ENCODE results near the gene HRCT1.

HRCT1 gene

GRCh38 chr9:35858458-35858857, 47.5 kb upstream of the HRCT1 start:
- H3K36me3 ChIP-seq (ENCODE audit: low read length) = no peaks in the 10 kb centered on the region
- no peak overlapping the region for H3K9ac ChIP-seq (ENCODE audit: low read length)
- no peaks in the 10 kb centered on the region for H3K9me3 ChIP-seq (ENCODE audit: insufficient read depth, low read length)
- TF ChIP-seq CTCF (IDR thresholded peaks at IDR 0.05; ENCODE audit: insufficient read depth, low read length, poor library complexity, severe bottlenecking) = no peak
- no peak for TF ChIP-seq EZH2phosphoT487 (conservative IDR thresholded peaks at IDR 0.05; ENCODE audit: low read length)
- no peaks in the 10 kb centered on the region for H4K20me1 ChIP-seq (ENCODE audit: low read depth, low read length)
- H3K79me2 ChIP-seq (ENCODE audit: insufficient read depth, low read length) = no peaks in the 10 kb centered on the region
- no peaks in the 10 kb centered on the region for H3K9me2 ChIP-seq (replicated peaks; ENCODE audit: insufficient read depth, low read length)
- H2AFZ ChIP-seq (ENCODE audit: low read depth, low read length, severe bottlenecking) = no peak overlapping the region
- no peak overlapping the region for H3K27ac ChIP-seq (ENCODE audit: low read depth, low read length)
- no peak overlapping the region for H3K4me2 ChIP-seq (ENCODE audit: low read depth, low read length, poor library complexity, severe bottlenecking)
- H3K4me3 ChIP-seq (ENCODE audit: insufficient read depth, low read length, poor library complexity, severe bottlenecking) = no peak overlapping the region
- H3K27me3 ChIP-seq (ENCODE audit: low read length) = no peaks in the 10 kb centered on the region
- H3F3A ChIP-seq (ENCODE audit: insufficient read depth) = no peaks in the 10 kb centered on the region

GRCh38 chr9:35859310-35859989, 46.6 kb upstream of the HRCT1 start:
- H3K27me3 ChIP-seq (ENCODE audit: low read length) = no peaks in the 10 kb centered on the region

GRCh38 chr9:35859990-35860339, 46.0 kb upstream of the HRCT1 start:
- no peaks in the 10 kb centered on the region for H3K36me3 ChIP-seq (ENCODE audit: low read length)
- H2AFZ ChIP-seq (ENCODE audit: low read depth, low read length, severe bottlenecking) = no peak overlapping the region
- H4K20me1 ChIP-seq (ENCODE audit: low read depth, low read length) = no peaks in the 10 kb centered on the region
- H3K9me2 ChIP-seq (replicated peaks; ENCODE audit: insufficient read depth, low read length) = no peaks in the 10 kb centered on the region
- H3K79me2 ChIP-seq (ENCODE audit: insufficient read depth, low read length) = no peaks in the 10 kb centered on the region
- H3K27ac ChIP-seq (ENCODE audit: low read depth, low read length) = no peak overlapping the region
- no peaks in the 10 kb centered on the region for H3K9me3 ChIP-seq (ENCODE audit: insufficient read depth, low read length)
- H3F3A ChIP-seq (ENCODE audit: insufficient read depth) = no peaks in the 10 kb centered on the region
- no peak for TF ChIP-seq CTCF (IDR thresholded peaks at IDR 0.05; ENCODE audit: insufficient read depth, low read length, poor library complexity, severe bottlenecking)
- no peak for TF ChIP-seq EZH2phosphoT487 (conservative IDR thresholded peaks at IDR 0.05; ENCODE audit: low read length)
- H3K4me2 ChIP-seq (ENCODE audit: low read depth, low read length, poor library complexity, severe bottlenecking) = no peak overlapping the region
- H3K9ac ChIP-seq (ENCODE audit: low read length) = no peak overlapping the region
- no peaks in the 10 kb centered on the region for H3K27me3 ChIP-seq (ENCODE audit: low read length)
- H3K4me3 ChIP-seq (ENCODE audit: insufficient read depth, low read length, poor library complexity, severe bottlenecking) = no peak overlapping the region

More at GRCh38 chr9:35859310-35859989, 46.6 kb upstream of the HRCT1 start:
- Histone ChIP-seq H3K27ac (ENCODE audit: low read depth, low read length) (no peak overlapping the region), H3K79me2 (ENCODE audit: insufficient read depth, low read length) (no peaks in the 10 kb centered on the region), H3K4me3 (ENCODE audit: insufficient read depth, low read length, poor library complexity, severe bottlenecking) (no peak overlapping the region), H2AFZ (ENCODE audit: low read depth, low read length, severe bottlenecking) (no peak overlapping the region), H3F3A (ENCODE audit: insufficient read depth) (no peaks in the 10 kb centered on the region), H3K36me3 (ENCODE audit: low read length) (no peaks in the 10 kb centered on the region), H3K9me2 (replicated peaks; ENCODE audit: insufficient read depth, low read length) (no peaks in the 10 kb centered on the region), H3K9me3 (ENCODE audit: insufficient read depth, low read length) (no peaks in the 10 kb centered on the region), H3K4me2 (ENCODE audit: low read depth, low read length, poor library complexity, severe bottlenecking) (no peak overlapping the region), H4K20me1 (ENCODE audit: low read depth, low read length) (no peaks in the 10 kb centered on the region), H3K9ac (ENCODE audit: low read length) (no peak overlapping the region)
- no peak for TF ChIP-seq CTCF (IDR thresholded peaks at IDR 0.05; ENCODE audit: insufficient read depth, low read length, poor library complexity, severe bottlenecking)
- TF ChIP-seq EZH2phosphoT487 (conservative IDR thresholded peaks at IDR 0.05; ENCODE audit: low read length) = no peak
